ENCODE data around the gene PTTG1IP. TPM values are rescaled to one million over a fixed set of nuclear protein-coding genes. Genes with fewer than 3 reads are reported as not detected.

PTTG1IP gene
- total RNA-seq, 4 donors from 2014 or later, result 157 to 552 (median 288) TPM

GRCh38 chr21:44865561-44866280 lies 7.8 kb downstream of the PTTG1IP start:
- Histone ChIP-seq H3K27me3 (no peaks in the 10 kb centered on the region), H3K27ac (peak overlapping the region in 2 of 4 donors; percentile 14 to 32), H3K36me3 (peaks cover 0 to 18% (median 0%) of the 10 kb centered on the region in 4 donors), H3K4me3 (no peak overlapping the region), H3K9me3 (no peaks in the 10 kb centered on the region), H3K4me1 (peaks cover 35 to 55% (median 50%) of the 10 kb centered on the region in 4 donors)
- TF ChIP-seq POLR2A (IDR thresholded peaks at IDR 0.05) (no peak), POLR2AphosphoS5 (IDR thresholded peaks at IDR 0.05) (no peak), CTCF (IDR thresholded peaks at IDR 0.05) (no peak), EP300 (IDR thresholded peaks at IDR 0.05; ENCODE audit: low read depth) (no peak)
- no peak for DNase-seq
- in situ Hi-C loops (cut with MboI; ENCODE audit: low pct_ligation_motif_present in 1 of 4, low pct_unique_long_range_greater_than_20kb in 1 of 4, low sequenced_read_pairs in 3 of 4), result no loop called here
- intact Hi-C loops (cut with DNase I; ENCODE audit: low total_unique reads), result no loop called here
- 39 to 44% methylated on average over 8 to 9 of the region's 12 CpGs for WGBS, 2 donors (ENCODE audit: low coverage in 1 of 2)

DNA sequence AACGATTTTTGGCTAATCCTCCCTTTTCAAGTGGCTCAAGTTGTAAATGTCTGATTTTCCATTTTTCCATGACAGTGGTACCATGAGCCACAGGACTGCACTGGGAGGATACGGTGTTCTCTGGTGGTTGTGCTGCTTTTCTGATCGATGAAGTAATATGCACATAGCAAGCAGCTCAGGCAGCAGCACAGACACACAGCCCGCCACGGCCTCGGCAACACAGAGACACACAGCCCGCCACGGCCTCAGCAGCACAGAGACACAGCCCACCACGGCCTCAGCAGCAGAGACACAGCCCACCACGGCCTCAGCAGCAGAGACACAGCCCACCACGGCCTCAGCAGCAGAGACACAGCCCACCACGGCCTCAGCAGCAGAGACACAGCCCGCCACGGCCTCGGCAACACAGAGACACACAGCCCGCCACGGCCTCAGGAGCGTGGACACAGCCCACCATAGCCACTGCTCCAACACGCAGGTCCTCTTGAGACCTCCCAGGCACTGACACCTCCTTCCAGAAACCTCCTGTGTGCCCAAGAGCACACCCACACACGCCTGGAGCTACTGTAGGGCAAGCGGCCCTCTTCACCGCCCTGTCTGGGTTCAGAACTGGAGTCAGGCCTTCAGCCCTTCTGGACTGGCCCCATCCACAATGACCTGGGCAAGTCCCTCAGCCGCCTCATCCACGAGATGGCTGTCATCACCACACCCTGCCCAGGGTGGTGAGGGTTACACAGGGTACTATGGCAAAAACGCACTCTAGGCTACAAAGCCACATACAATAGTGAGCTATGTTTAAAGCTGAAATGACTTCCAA lies 10.4 kb downstream of the PTTG1IP start:
- TF ChIP-seq EP300 (IDR thresholded peaks at IDR 0.05; ENCODE audit: low read depth) (no peak), CTCF (IDR thresholded peaks at IDR 0.05) (no peak), POLR2AphosphoS5 (IDR thresholded peaks at IDR 0.05) (no peak), POLR2A (IDR thresholded peaks at IDR 0.05) (no peak)
- H3K27ac ChIP-seq, result no peak overlapping the region
- DNase-seq, result no peak
- peaks cover 11 to 29% (median 27%) of the 10 kb centered on the region in 4 donors for H3K4me1 ChIP-seq
- no peaks in the 10 kb centered on the region for H3K9me3 ChIP-seq
- 86 to 92% methylated on average over 9 to 14 of the region's 25 CpGs for WGBS, 2 donors (ENCODE audit: low coverage in 1 of 2)
- H3K4me3 ChIP-seq, result no peak overlapping the region
- no peaks in the 10 kb centered on the region for H3K27me3 ChIP-seq
- in situ Hi-C loops (cut with MboI; ENCODE audit: low pct_ligation_motif_present in 1 of 4, low pct_unique_long_range_greater_than_20kb in 1 of 4, low sequenced_read_pairs in 3 of 4) (no loop called here), intact Hi-C loops (cut with DNase I; ENCODE audit: low total_unique reads) (no loop called here)
- peaks cover 0 to 21% (median 0%) of the 10 kb centered on the region in 4 donors for H3K36me3 ChIP-seq

DNA sequence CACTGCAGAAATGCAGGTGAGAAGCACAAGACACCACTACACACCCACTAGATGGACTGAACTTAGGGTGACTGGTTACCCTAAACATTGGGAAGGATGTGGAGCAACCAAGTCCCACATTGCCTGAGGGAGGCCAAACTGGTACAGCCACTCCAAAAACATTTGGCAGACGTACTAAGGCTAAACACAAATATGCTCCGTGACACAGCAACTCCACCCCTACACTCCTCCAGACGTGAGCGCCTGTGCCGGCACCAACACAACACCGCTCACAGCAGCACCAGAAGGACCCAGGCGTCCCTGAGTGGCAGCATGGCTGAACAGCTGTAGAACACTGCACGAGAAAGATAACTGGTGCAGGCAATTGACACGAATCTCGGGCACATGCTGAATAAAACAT lies 14.7 kb downstream of the PTTG1IP start:
- peaks cover 0 to 4% (median 2%) of the 10 kb centered on the region in 4 donors for H3K4me1 ChIP-seq
- H3K9me3 ChIP-seq, result no peaks in the 10 kb centered on the region
- intact Hi-C loops (cut with DNase I; ENCODE audit: low total_unique reads) (no loop called here), in situ Hi-C loops (cut with MboI; ENCODE audit: low pct_ligation_motif_present in 1 of 4, low pct_unique_long_range_greater_than_20kb in 1 of 4, low sequenced_read_pairs in 3 of 4) (no loop called here)
- 90% methylated on average over 10 of the region's 10 CpGs; no CpG with 5 or more reads in 1 of the 2 donors for WGBS, 2 donors (ENCODE audit: low coverage in 1 of 2)
- TF ChIP-seq CTCF (IDR thresholded peaks at IDR 0.05) (no peak), POLR2AphosphoS5 (IDR thresholded peaks at IDR 0.05) (no peak), POLR2A (IDR thresholded peaks at IDR 0.05) (no peak), EP300 (IDR thresholded peaks at IDR 0.05; ENCODE audit: low read depth) (no peak)
- peaks cover 0 to 30% (median 11%) of the 10 kb centered on the region in 4 donors for H3K36me3 ChIP-seq
- no peak for DNase-seq
- H3K4me3 ChIP-seq, result no peak overlapping the region
- no peak overlapping the region for H3K27ac ChIP-seq
- H3K27me3 ChIP-seq, result no peaks in the 10 kb centered on the region

DNA sequence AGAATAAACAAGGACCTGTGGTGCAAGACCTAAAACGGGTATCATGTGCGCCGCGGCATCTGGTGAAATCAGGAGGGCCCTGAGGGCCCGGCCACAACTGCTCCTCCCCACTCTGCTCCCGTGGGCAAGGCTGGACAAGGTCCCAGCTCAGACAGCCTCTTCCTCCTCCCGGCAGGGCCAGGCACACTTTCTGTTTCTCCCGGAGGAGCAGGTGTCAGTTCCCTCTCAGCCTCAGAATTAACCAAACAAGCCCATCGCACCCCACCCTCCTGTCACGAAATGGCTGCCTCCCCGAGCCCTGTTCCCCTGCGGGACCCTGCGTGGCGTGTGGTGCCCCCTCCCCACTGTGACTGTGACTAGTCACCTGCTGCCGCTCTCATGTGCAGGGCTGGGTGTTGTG lies 15.2 kb downstream of the PTTG1IP start:
- 84 to 100% methylated on average over 1 to 15 of the region's 15 CpGs for WGBS, 2 donors (ENCODE audit: low coverage in 1 of 2)
- intact Hi-C loops (cut with DNase I; ENCODE audit: low total_unique reads), result no loop called here

More for the DNA sequence above, 15.2 kb downstream of the PTTG1IP start:
- Histone ChIP-seq H3K4me3 (no peak overlapping the region), H3K36me3 (peaks cover 0 to 25% (median 11%) of the 10 kb centered on the region in 4 donors), H3K27ac (no peak overlapping the region), H3K27me3 (no peaks in the 10 kb centered on the region), H3K4me1 (peaks cover 0 to 9% (median 7%) of the 10 kb centered on the region in 4 donors), H3K9me3 (no peaks in the 10 kb centered on the region)
- TF ChIP-seq POLR2A (IDR thresholded peaks at IDR 0.05) (no peak), EP300 (IDR thresholded peaks at IDR 0.05; ENCODE audit: low read depth) (no peak), POLR2AphosphoS5 (IDR thresholded peaks at IDR 0.05) (no peak), CTCF (IDR thresholded peaks at IDR 0.05) (no peak)
- no peak for DNase-seq
- in situ Hi-C loops (cut with MboI; ENCODE audit: low pct_ligation_motif_present in 1 of 4, low pct_unique_long_range_greater_than_20kb in 1 of 4, low sequenced_read_pairs in 3 of 4), result no loop called here

All from transverse colon (tissue), 4 donors.